ENCODE results near the gene CXCL10. TPM values are rescaled to one million over a fixed set of nuclear protein-coding genes. Genes with fewer than 3 reads are reported as not detected.

The CXCL10 gene
- total and polyA plus RNA-seq, 2 of the 4 experiments (the other 2 are of a cell fraction), result 0.15 to 0.18 TPM

- Histone ChIP-seq H3K36me3 (ENCODE audit: control insufficient read depth, insufficient read depth, low read length) (no peaks in the 10 kb centered on the region), H2AK5ac (ENCODE audit: low read depth, low read length) (no peak overlapping the region), H3K4ac (ENCODE audit: low read depth, low read length) (no peak overlapping the region), H3K9me1 (ENCODE audit: insufficient read depth, low read length) (no peaks in the 10 kb centered on the region), H2BK5ac (ENCODE audit: low read depth, low read length, poor library complexity, severe bottlenecking) (no peak overlapping the region), H3K18ac (ENCODE audit: low read depth, low read length) (no peak overlapping the region), H4K91ac (ENCODE audit: insufficient read depth, low read depth, low read length) (no peak overlapping the region), H2BK120ac (ENCODE audit: low read depth, low read length) (no peak overlapping the region), H3K4me1 (ENCODE audit: control insufficient read depth, insufficient read depth, low read length) (0 out of 2 replicates have a peak, but pooled peaks cover 2% of the 10 kb centered on the region), H3K79me1 (ENCODE audit: low read depth in 1 of 2, low read length in 2 of 2) (no peaks in the 10 kb centered on the region), H4K20me1 (ENCODE audit: insufficient read depth, low read length) (no peaks in the 10 kb centered on the region), H3K9me3 (ENCODE audit: control insufficient read depth, insufficient read depth, low read length) (no peaks in the 10 kb centered on the region), H3K4me2 (ENCODE audit: low read depth, low read length) (no peak overlapping the region), H3K9ac (ENCODE audit: low read depth, low read length) (no peak overlapping the region), H2BK20ac (ENCODE audit: low read depth, low read length) (peak overlapping the region; percentile 38; the same call in 1 of the 2 replicates), H3K23ac (ENCODE audit: low read depth, low read length) (no peak overlapping the region), H3K4me3 (ENCODE audit: insufficient read depth, low read depth, low read length) (no peak overlapping the region), H4K5ac (ENCODE audit: low read depth, low read length) (no peak overlapping the region), H3K27ac (ENCODE audit: insufficient read depth, low read length) (no peak overlapping the region), H4K8ac (ENCODE audit: low read depth in 2 of 2, low read length in 2 of 2) (no peak overlapping the region), H3K56ac (ENCODE audit: extremely low read depth, insufficient read depth, low read length) (no peak overlapping the region), H3K27me3 (ENCODE audit: control insufficient read depth, insufficient read depth, low read length) (0 out of 2 replicates have a peak, but pooled peaks cover 4% of the 10 kb centered on the region), H3K14ac (replicated peaks; ENCODE audit: low read depth, low read length) (no peak overlapping the region), H2AK9ac (replicated peaks; ENCODE audit: low read depth, low read length, poor library complexity) (no peak overlapping the region), H2BK15ac (ENCODE audit: low read depth, low read length) (no peak overlapping the region; the same call in 2 of the 3 replicates), H2AFZ (replicated peaks; ENCODE audit: low read length, poor library complexity) (no peak overlapping the region)
- ChIA-PET CTCF (no interaction called here), POLR2A (ENCODE audit: unreplicated experiment) (no interaction called here)
- ATAC-seq (ENCODE audit: low read depth) (no peak), DNase-seq (no peak)
- no TSS peak for BruUV-seq (replicated peaks)
- in situ Hi-C loops (cut with MboI; ENCODE audit: low sequenced_read_pairs), result no loop called here
- intact Hi-C loops (cut with micrococcal nuclease), result no loop called here
- TF ChIP-seq NFE2L2 (IDR thresholded peaks at IDR 0.05; ENCODE audit: low read depth, low read length), result no peak
- no peak for TF ChIP-seq ELK1 (IDR thresholded peaks at IDR 0.05; ENCODE audit: borderline replicate concordance, low read depth, low read length)
- TF ChIP-seq RFX5 (IDR thresholded peaks at IDR 0.05; ENCODE audit: low read depth, low read length), result no peak
- no peak for TF ChIP-seq SMC3 (IDR thresholded peaks at IDR 0.05; ENCODE audit: low read depth, low read length)
- TF ChIP-seq RCOR1 (IDR thresholded peaks at IDR 0.05; ENCODE audit: insufficient replicate concordance, low read length), result no peak
- no peak for TF ChIP-seq POLR2A (IDR thresholded peaks at IDR 0.05; ENCODE audit: low read depth, low read length)
- TF ChIP-seq CTCF (conservative IDR thresholded peaks at IDR 0.05; ENCODE audit: low read depth, low read length), result no peak
- TF ChIP-seq MAFK (IDR thresholded peaks at IDR 0.05; ENCODE audit: low read depth, low read length), result no peak
- no peak for TF ChIP-seq FOS (IDR thresholded peaks at IDR 0.05; ENCODE audit: low read depth, low read length)
- no peak for TF ChIP-seq MXI1 (IDR thresholded peaks at IDR 0.05; ENCODE audit: borderline replicate concordance, low read depth, low read length)
- TF ChIP-seq MAZ (IDR thresholded peaks at IDR 0.05; ENCODE audit: borderline replicate concordance, low read depth, low read length), result no peak
- TF ChIP-seq CHD1 (IDR thresholded peaks at IDR 0.05; ENCODE audit: low read depth, low read length), result no peak
- TF ChIP-seq CEBPB (IDR thresholded peaks at IDR 0.05; ENCODE audit: low read depth, low read length), result no peak
- no peak for TF ChIP-seq BHLHE40 (IDR thresholded peaks at IDR 0.05; ENCODE audit: low read depth, low read length)
- no peak for TF ChIP-seq USF2 (IDR thresholded peaks at IDR 0.05; ENCODE audit: low read depth, low read length)
- dilution Hi-C loops (cut with HindIII; ENCODE audit: low sequenced_read_pairs, unreplicated experiment), result no loop called here
- WGBS, 2 experiments (ENCODE audit: extremely low coverage in 2 of 2, insufficient read length in 1 of 2), result no CpG with 5 or more reads among the region's 3 CpGs
Measured at GRCh38 chr4:76003620-76004019, 19.7 kb downstream of the CXCL10 start.
